GM12878 (cell line): ENCODE results near the gene SPAG17.

Experiments used
- PRDM15 ChIP-seq: fragments of 450-650 bp; formaldehyde crosslinking; IDR thresholded peaks from 2 replicates; pipeline ENCODE4 v1.4.0; 2020; ENCODE audit warnings: mild to moderate bottlenecking, moderate library complexity
- SMAD5 ChIP-seq: IDR thresholded peaks from 2 replicates; pipeline ENCODE4 v1.6.1; 2016; ENCODE audit warnings: antibody characterized with exemption, low read depth
- SRF ChIP-seq, 2 experiments: IDR thresholded peaks; 2 replicates each; pipeline ENCODE4 v1.6.1; 2011; ENCODE audit warnings: low read depth in 2 of 2, low read length in 2 of 2, mild to moderate bottlenecking in 1 of 2, moderate library complexity in 1 of 2
- TF ChIP-seq, protein P1 (sequence below), 3 experiments: IDR thresholded peaks in 2 of 3; conservative IDR thresholded peaks in 1 of 3; 2 replicates each; pipeline ENCODE4 v1.5.1; 2011; ENCODE audit warnings: low read depth in 3 of 3, low read length in 3 of 3, mild to moderate bottlenecking in 3 of 3, control low read depth in 2 of 3, moderate library complexity in 2 of 3, inconsistent platforms in 1 of 3, mixed read lengths in 1 of 3; ENCODE audit not compliant: control insufficient read depth in 2 of 3, insufficient read depth in 1 of 3; ENCODE audit errors: extremely low read depth in 1 of 3

GRCh38 chr1:118189564-118189963, 4.5 kb upstream of the SPAG17 start:
- TF ChIP-seq, protein P1, sequence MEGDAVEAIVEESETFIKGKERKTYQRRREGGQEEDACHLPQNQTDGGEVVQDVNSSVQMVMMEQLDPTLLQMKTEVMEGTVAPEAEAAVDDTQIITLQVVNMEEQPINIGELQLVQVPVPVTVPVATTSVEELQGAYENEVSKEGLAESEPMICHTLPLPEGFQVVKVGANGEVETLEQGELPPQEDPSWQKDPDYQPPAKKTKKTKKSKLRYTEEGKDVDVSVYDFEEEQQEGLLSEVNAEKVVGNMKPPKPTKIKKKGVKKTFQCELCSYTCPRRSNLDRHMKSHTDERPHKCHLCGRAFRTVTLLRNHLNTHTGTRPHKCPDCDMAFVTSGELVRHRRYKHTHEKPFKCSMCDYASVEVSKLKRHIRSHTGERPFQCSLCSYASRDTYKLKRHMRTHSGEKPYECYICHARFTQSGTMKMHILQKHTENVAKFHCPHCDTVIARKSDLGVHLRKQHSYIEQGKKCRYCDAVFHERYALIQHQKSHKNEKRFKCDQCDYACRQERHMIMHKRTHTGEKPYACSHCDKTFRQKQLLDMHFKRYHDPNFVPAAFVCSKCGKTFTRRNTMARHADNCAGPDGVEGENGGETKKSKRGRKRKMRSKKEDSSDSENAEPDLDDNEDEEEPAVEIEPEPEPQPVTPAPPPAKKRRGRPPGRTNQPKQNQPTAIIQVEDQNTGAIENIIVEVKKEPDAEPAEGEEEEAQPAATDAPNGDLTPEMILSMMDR (IDR thresholded peaks at IDR 0.05 in 2 of 3, conservative IDR thresholded peaks at IDR 0.05 in 1 of 3; ENCODE audit: control insufficient read depth in 2 of 3, extremely low read depth in 1 of 3, insufficient read depth in 1 of 3, low read depth in 3 of 3, low read length in 3 of 3), result no peak
- TF ChIP-seq PRDM15 (no peak), SMAD5 (no peak), SRF (IDR thresholded peaks at IDR 0.05; ENCODE audit: low read depth in 2 of 2, low read length in 2 of 2) (no peak)
